B cell (primary cell): ENCODE measurements around the gene PIGH. TPM values are rescaled to one million over a fixed set of nuclear protein-coding genes. Genes with fewer than 3 reads are reported as not detected.

Experiments used
- ATAC-seq: fragments of 200-7000 bp; cut with Tn5 transposase; one replicate; pipeline ENCODE4 v1.10.0; 2021; ENCODE audit warnings: low read depth, mild to moderate bottlenecking, moderate number of reproducible peaks, moderate library complexity
- CTCF ChIA-PET: fragments of 350-600 bp; sonication (Branson Sonifier 250); formaldehyde crosslinking; loops from one replicate; lab custom pipeline; 2021; ENCODE audit warnings: antibody characterized with exemption, inconsistent platforms; lab: Charles Lee
- POLR2A ChIA-PET: fragments of 350-600 bp; sonication (Branson Sonifier 250); formaldehyde crosslinking; loops from one replicate; lab custom pipeline; 2021; ENCODE audit warnings: antibody characterized with exemption; lab: Charles Lee
- DNase-seq: peaks from one replicate; pipeline ENCODE4 v3.0.0; 2013
- H2AFZ ChIP-seq: 2 replicates; pipeline ENCODE4 v1.6.1; 2012; ENCODE audit warnings: mild to moderate bottlenecking, low read depth, low read length; ENCODE audit not compliant: insufficient read depth, poor library complexity, severe bottlenecking
- H3K27ac ChIP-seq, 2 donors: 1 replicate in 1 of 2; 2 replicates in 1 of 2; pipeline ENCODE4 v1.5.1; 2012 to 2013; ENCODE audit warnings: low read length in 2 of 2, mild to moderate bottlenecking in 2 of 2, moderate library complexity in 1 of 2
- H3K27me3 ChIP-seq, 4 experiments: fragments of 200-600 bp in 1 of 4; sonication (generic) in 1 of 4; replicated peaks in 1 of 4; 1 replicate in 2 of 4; 2 replicates in 2 of 4; pipeline versions ENCODE4 v1.6.1 to v1.7.0; 2013 to 2016; ENCODE audit warnings: low read length in 3 of 4, mild to moderate bottlenecking in 2 of 4, mixed read lengths in 1 of 4, moderate library complexity in 1 of 4; ENCODE audit not compliant: insufficient read depth in 4 of 4, control insufficient read depth in 3 of 4; ENCODE audit errors: control extremely low read depth in 1 of 4
- H3K36me3 ChIP-seq, 2 experiments: replicated peaks in 1 of 2; 1 replicate in 1 of 2; 2 replicates in 1 of 2; pipeline versions ENCODE4 v1.6.1 to v1.7.1; 2013; ENCODE audit warnings: low read length in 1 of 2; ENCODE audit not compliant: insufficient read depth in 2 of 2, control insufficient read depth in 1 of 2; ENCODE audit errors: control extremely low read depth in 1 of 2, extremely low read depth in 1 of 2
- H3K4me1 ChIP-seq, 2 donors: fragments of 200-600 bp in 1 of 2; sonication (generic) in 1 of 2; 1 replicate in 1 of 2; 2 replicates in 1 of 2; pipeline versions ENCODE4 v1.5.1 to v1.6.1; 2013 to 2017; ENCODE audit warnings: low read length in 2 of 2; ENCODE audit not compliant: control insufficient read depth in 2 of 2, insufficient read depth in 2 of 2
- H3K4me2 ChIP-seq: replicated peaks from 2 replicates; pipeline ENCODE3; 2012; ENCODE audit warnings: mild to moderate bottlenecking, low read depth, low read length; ENCODE audit not compliant: poor library complexity, severe bottlenecking
- H3K4me3 ChIP-seq, 5 experiments: fragments of 200-600 bp in 1 of 5; sonication (generic) in 1 of 5; 1 replicate in 3 of 5; 2 replicates in 2 of 5; pipeline versions ENCODE4 v1.5.1 to v1.7.0; 2011 to 2016; ENCODE audit warnings: low read length in 4 of 5, mild to moderate bottlenecking in 4 of 5, low read depth in 2 of 5, control low read depth in 1 of 5, moderate library complexity in 1 of 5; ENCODE audit not compliant: insufficient read depth in 1 of 5; ENCODE audit errors: control extremely low read depth in 1 of 5, extremely low read depth in 1 of 5
- H3K79me2 ChIP-seq: fragments of 200-600 bp; sonication (generic); one replicate; pipeline ENCODE4 v1.6.0; 2016; ENCODE audit warnings: low read length; ENCODE audit not compliant: control insufficient read depth, insufficient read depth
- H3K9ac ChIP-seq: fragments of 200-600 bp; sonication (generic); 2 replicates; pipeline ENCODE4 v1.6.1; 2017; ENCODE audit warnings: mild to moderate bottlenecking, low read length, moderate library complexity
- H3K9me3 ChIP-seq, 3 donors: one replicate each; pipeline versions ENCODE4 v1.6.1 to v1.7.1; 2013; ENCODE audit warnings: low read length in 2 of 3; ENCODE audit not compliant: control insufficient read depth in 2 of 3, insufficient read depth in 1 of 3; ENCODE audit errors: control extremely low read depth in 1 of 3
- H4K20me1 ChIP-seq: 2 replicates; pipeline ENCODE4 v1.6.0; 2012; ENCODE audit warnings: mild to moderate bottlenecking, low read length; ENCODE audit not compliant: insufficient read depth, control insufficient read depth, poor library complexity, severe bottlenecking
- H3K27ac Mint-ChIP-seq: one replicate; pipeline ENCODE4 v1.8.0; 2021; ENCODE audit warnings: mixed read lengths
- H3K27me3 Mint-ChIP-seq: one replicate; pipeline ENCODE4 v1.8.0; 2021; ENCODE audit warnings: mixed read lengths
- H3K4me1 Mint-ChIP-seq: one replicate; pipeline ENCODE4 v1.8.0; 2021; ENCODE audit warnings: mixed read lengths
- H3K4me3 Mint-ChIP-seq: one replicate; pipeline ENCODE4 v1.8.0; 2021; ENCODE audit warnings: mixed read lengths
- H3K9me3 Mint-ChIP-seq: one replicate; pipeline ENCODE4 v1.8.0; 2022; ENCODE audit warnings: mixed read lengths; ENCODE audit not compliant: insufficient read depth
- EZH2 ChIP-seq: IDR thresholded peaks from 2 replicates; pipeline ENCODE4 v1.6.1; 2012; ENCODE audit warnings: borderline replicate concordance, low read depth, mild to moderate bottlenecking, moderate library complexity, low read length; ENCODE audit not compliant: insufficient read depth, poor library complexity, severe bottlenecking
- WGBS: methylation state at CpG from one replicate; pipeline ENCODE4 v1.1.5; 2013; ENCODE audit warnings: missing lambda C conversion rate; ENCODE audit not compliant: insufficient coverage; 5-methylcytosine and 5-hydroxymethylcytosine counted together
- intact Hi-C: fragments of 100-400 bp; cut with micrococcal nuclease; formaldehyde crosslinking; loops from one replicate; pipeline ENCODE4 v1.10.0; 2022
- polyA plus RNA-seq: library from polyadenylated mRNA; depleted of rRNA; stranded (reverse); fragments of >200 nt; gene quantifications from 2 replicates; pipeline ENCODE4 v1.2.3, GENCODE V29; 2012
- total RNA-seq, 2 donors: library from RNA; stranded (reverse); fragments of 120-200 nt in 1 of 2; gene quantifications; 1 replicate in 1 of 2; 2 replicates in 1 of 2; pipeline versions ENCODE4 v1.2.3 to v1.2.4, GENCODE V29; 2013 to 2022
- TF ChIP-seq, protein P1 (sequence below): fragments of 200-600 bp; IDR thresholded peaks from one replicate; pipeline ENCODE4 v1.8.0; 2022; ENCODE audit warnings: antibody characterized with exemption, mild to moderate bottlenecking

PIGH gene
- total and polyA plus RNA-seq, 2 donors (not counting 1 experiment from before 2014, with no cell fraction given) = 26.7 to 48.0 TPM

DNA sequence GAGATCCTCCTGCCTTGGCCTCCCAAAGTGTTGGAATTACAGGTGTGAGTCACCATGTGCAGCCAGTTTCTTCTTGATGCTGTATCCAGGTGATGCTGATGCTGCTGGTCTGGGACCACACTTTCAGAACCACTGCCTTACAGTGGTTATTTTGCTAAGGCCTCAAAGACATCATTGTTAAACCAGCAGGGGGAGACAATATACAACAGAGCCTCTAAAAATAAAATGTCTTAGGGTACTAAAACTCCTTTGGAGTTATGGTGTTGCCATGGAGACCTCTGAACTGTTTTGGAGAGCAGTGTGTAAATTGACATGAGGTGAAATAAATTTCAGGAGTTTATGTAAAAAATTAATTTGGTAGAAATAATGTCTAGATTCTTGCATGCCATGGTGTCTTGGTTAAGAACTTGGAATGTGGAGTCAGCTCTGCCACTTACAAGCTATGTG lies 18.6 kb upstream of the PIGH start:
- H3K9ac ChIP-seq = peak overlapping the region; percentile 71
- H3K4me1 ChIP-seq = peaks cover 12 to 18% of the 10 kb centered on the region in 2 donors
- Mint-ChIP-seq H3K9me3 (no peaks in the 10 kb centered on the region), H3K4me1 (peaks cover 23% of the 10 kb centered on the region), H3K4me3 (peak overlapping the region; percentile 92), H3K27me3 (no peaks in the 10 kb centered on the region), H3K27ac (peak overlapping the region; percentile 18)
- intact Hi-C loops = loop anchor here (1.0 to 5.0 kb wide), 8 partner anchors 18 to 199 kb away; partner anchors contain the start of genes PIGH, RAD51B, RDH11 and TMEM229B
- POLR2A ChIA-PET = interaction anchor here (2.1 to 3.0 kb wide), 2 partner anchors 19 to 56 kb away, joined by 6 to 11 read pairs; partner anchors contain the start of genes PIGH and VTI1B
- CTCF ChIA-PET = interaction anchor here (0.6 to 2.2 kb wide), 22 partner anchors 9 to 259 kb away, joined by 3 to 36 read pairs (median 4); partner anchors contain the start of genes ATP6V1D, EIF2S1, PIGH and RDH11
- peak; percentile 75 for DNase-seq
- peaks cover 0 to 4% (median 0%) of the 10 kb centered on the region in 4 experiments for H3K27me3 ChIP-seq
- no peaks in the 10 kb centered on the region for H4K20me1 ChIP-seq
- ATAC-seq = no peak
- TF ChIP-seq EZH2 = no peak
- TF ChIP-seq, protein P1, sequence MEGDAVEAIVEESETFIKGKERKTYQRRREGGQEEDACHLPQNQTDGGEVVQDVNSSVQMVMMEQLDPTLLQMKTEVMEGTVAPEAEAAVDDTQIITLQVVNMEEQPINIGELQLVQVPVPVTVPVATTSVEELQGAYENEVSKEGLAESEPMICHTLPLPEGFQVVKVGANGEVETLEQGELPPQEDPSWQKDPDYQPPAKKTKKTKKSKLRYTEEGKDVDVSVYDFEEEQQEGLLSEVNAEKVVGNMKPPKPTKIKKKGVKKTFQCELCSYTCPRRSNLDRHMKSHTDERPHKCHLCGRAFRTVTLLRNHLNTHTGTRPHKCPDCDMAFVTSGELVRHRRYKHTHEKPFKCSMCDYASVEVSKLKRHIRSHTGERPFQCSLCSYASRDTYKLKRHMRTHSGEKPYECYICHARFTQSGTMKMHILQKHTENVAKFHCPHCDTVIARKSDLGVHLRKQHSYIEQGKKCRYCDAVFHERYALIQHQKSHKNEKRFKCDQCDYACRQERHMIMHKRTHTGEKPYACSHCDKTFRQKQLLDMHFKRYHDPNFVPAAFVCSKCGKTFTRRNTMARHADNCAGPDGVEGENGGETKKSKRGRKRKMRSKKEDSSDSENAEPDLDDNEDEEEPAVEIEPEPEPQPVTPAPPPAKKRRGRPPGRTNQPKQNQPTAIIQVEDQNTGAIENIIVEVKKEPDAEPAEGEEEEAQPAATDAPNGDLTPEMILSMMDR = peak; percentile 78
- no peak overlapping the region for H2AFZ ChIP-seq
- no peaks in the 10 kb centered on the region for H3K79me2 ChIP-seq
- H3K9me3 ChIP-seq = no peaks in the 10 kb centered on the region
- peak overlapping the region in 1 of 5 experiments; percentile 94 for H3K4me3 ChIP-seq
- H3K27ac ChIP-seq = peak overlapping the region; percentile 76 to 78
- H3K36me3 ChIP-seq = no peaks in the 10 kb centered on the region
- peak overlapping the region; percentile 97 for H3K4me2 ChIP-seq

DNA sequence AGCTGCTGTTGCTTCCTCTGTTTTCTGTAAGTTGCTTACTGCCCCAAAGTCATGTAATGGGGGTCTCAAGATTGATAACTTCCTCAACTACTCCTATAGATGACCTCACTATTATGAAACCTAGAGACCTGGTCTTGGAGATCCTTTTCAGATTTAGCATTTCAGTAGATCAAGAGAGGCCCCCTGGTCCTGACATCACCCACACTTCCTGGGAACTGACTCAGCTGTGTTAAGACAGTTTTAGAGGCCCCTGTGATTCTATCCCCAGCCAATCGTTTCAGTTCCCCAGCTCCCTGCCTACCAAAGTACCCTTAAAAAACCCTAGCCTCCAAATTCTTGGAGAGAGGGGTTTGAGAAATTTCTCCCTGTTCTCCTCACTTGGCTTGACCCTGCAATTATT lies 10.4 kb upstream of the PIGH start:
- intact Hi-C loops = no loop called here
- H3K4me1 Mint-ChIP-seq = no peaks in the 10 kb centered on the region
- no CpG with 5 or more reads among the region's 1 CpG for whole genome bisulfite sequencing
- Histone ChIP-seq H3K79me2 (no peaks in the 10 kb centered on the region), H3K4me1 (no peaks in the 10 kb centered on the region), H3K4me2 (no peak overlapping the region), H4K20me1 (no peaks in the 10 kb centered on the region), H3K9ac (no peak overlapping the region), H3K27ac (no peak overlapping the region), H3K4me3 (no peak overlapping the region), H2AFZ (no peak overlapping the region), H3K36me3 (no peaks in the 10 kb centered on the region), H3K27me3 (no peaks in the 10 kb centered on the region), H3K9me3 (no peaks in the 10 kb centered on the region)
- TF ChIP-seq, protein P1 = no peak
- no peak for TF ChIP-seq EZH2
- DNase-seq (no peak), ATAC-seq (no peak)
- ChIA-PET POLR2A (no interaction called here), CTCF (no interaction called here)
- no peak overlapping the region for H3K27ac Mint-ChIP-seq
- H3K9me3 Mint-ChIP-seq = no peaks in the 10 kb centered on the region
- no peak overlapping the region for H3K4me3 Mint-ChIP-seq
- no peaks in the 10 kb centered on the region for H3K27me3 Mint-ChIP-seq
